H1 (cell line): Measurements from ENCODE around the gene LPCAT3.
"Not testable (repeated sequence)": the region's sequence is repeated elsewhere in the genome, so short reads cannot be mapped to it uniquely, and the experiment has no call there.

Experiments
- NRF1 ChIP-seq: IDR thresholded peaks from 2 replicates; pipeline ENCODE4 v1.6.1; 2011; ENCODE audit warnings: mild to moderate bottlenecking, low read depth, low read length, improper control_type of control experiment
- POLR2A ChIP-seq, 2 experiments: IDR thresholded peaks; 1 replicate in 1 of 2; 2 replicates in 1 of 2; pipeline ENCODE4 v1.6.1; 2011; ENCODE audit warnings: low read depth in 2 of 2, low read length in 2 of 2, mild to moderate bottlenecking in 2 of 2; ENCODE audit errors: control extremely low read depth in 1 of 2
- TF ChIP-seq, protein P1 (sequence below), 3 experiments: IDR thresholded peaks; 1 replicate in 2 of 3; 2 replicates in 1 of 3; pipeline versions ENCODE4 v1.5.1 to v1.6.1; 2011; ENCODE audit warnings: low read length in 3 of 3, mild to moderate bottlenecking in 3 of 3, inconsistent platforms in 2 of 3, low read depth in 1 of 3, moderate library complexity in 1 of 3; ENCODE audit not compliant: insufficient read depth in 1 of 3; ENCODE audit errors: control extremely low read depth in 1 of 3

GRCh38 chr12:7049973-7050372, 31.7 kb upstream of the LPCAT3 start:
- not testable (repeated sequence) for TF ChIP-seq POLR2A (IDR thresholded peaks at IDR 0.05; ENCODE audit: control extremely low read depth in 1 of 2, low read depth in 2 of 2, low read length in 2 of 2); NRF1
- TF ChIP-seq, protein P1, sequence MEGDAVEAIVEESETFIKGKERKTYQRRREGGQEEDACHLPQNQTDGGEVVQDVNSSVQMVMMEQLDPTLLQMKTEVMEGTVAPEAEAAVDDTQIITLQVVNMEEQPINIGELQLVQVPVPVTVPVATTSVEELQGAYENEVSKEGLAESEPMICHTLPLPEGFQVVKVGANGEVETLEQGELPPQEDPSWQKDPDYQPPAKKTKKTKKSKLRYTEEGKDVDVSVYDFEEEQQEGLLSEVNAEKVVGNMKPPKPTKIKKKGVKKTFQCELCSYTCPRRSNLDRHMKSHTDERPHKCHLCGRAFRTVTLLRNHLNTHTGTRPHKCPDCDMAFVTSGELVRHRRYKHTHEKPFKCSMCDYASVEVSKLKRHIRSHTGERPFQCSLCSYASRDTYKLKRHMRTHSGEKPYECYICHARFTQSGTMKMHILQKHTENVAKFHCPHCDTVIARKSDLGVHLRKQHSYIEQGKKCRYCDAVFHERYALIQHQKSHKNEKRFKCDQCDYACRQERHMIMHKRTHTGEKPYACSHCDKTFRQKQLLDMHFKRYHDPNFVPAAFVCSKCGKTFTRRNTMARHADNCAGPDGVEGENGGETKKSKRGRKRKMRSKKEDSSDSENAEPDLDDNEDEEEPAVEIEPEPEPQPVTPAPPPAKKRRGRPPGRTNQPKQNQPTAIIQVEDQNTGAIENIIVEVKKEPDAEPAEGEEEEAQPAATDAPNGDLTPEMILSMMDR (IDR thresholded peaks at IDR 0.05; ENCODE audit: control extremely low read depth in 1 of 3, insufficient read depth in 1 of 3, low read depth in 1 of 3, low read length in 3 of 3) = not testable (repeated sequence)
